GM21515 (cell line): ENCODE data around the gene MYO3B.

Experiments used
- ATAC-seq: cut with Tn5 transposase; IDR thresholded peaks from one replicate; pipeline ENCODE4 v1.9.1; 2021; ENCODE audit not compliant: unreplicated experiment

Gene MYO3B

GRCh38 chr2:170162271-170162632, 15.7 kb upstream of the MYO3B start:
- ATAC-seq, result no peak

- ATAC-seq, result no peak
These were observed 14.4 kb upstream of the MYO3B start for GRCh38 chr2:170163411-170164065.

GRCh38 chr2:170165129-170165528, 12.8 kb upstream of the MYO3B start:
- no peak for ATAC-seq

GRCh38 chr2:170166735-170167134, 11.2 kb upstream of the MYO3B start:
- no peak for ATAC-seq

- no peak for ATAC-seq
These were observed 7.5 kb upstream of the MYO3B start for GRCh38 chr2:170170281-170171040.

GRCh38 chr2:170176212-170176611, 1.7 kb upstream of the MYO3B start:
- no peak for ATAC-seq

- peak; percentile 79 for ATAC-seq
These were observed 2.2 kb downstream of the MYO3B start for GRCh38 chr2:170180031-170180566.

GRCh38 chr2:170181602-170182001, 3.7 kb downstream of the MYO3B start:
- ATAC-seq, result no peak

GRCh38 chr2:170185319-170185718, 7.4 kb downstream of the MYO3B start:
- no peak for ATAC-seq

GRCh38 chr2:170189757-170190156, 11.8 kb downstream of the MYO3B start:
- ATAC-seq, result no peak

- no peak for ATAC-seq
These were observed 12.2 kb downstream of the MYO3B start for GRCh38 chr2:170190172-170190571.

GRCh38 chr2:170191166-170191866, 13.4 kb downstream of the MYO3B start:
- no peak for ATAC-seq

- no peak for ATAC-seq
These were observed 19.0 kb downstream of the MYO3B start for GRCh38 chr2:170196963-170197362.

- no peak for ATAC-seq
These were observed 23.3 kb downstream of the MYO3B start for GRCh38 chr2:170201275-170201674.

- peak; percentile 61 for ATAC-seq
These were observed 23.9 kb downstream of the MYO3B start for GRCh38 chr2:170201734-170202393.

- ATAC-seq, result no peak
These were observed 24.5 kb downstream of the MYO3B start for GRCh38 chr2:170202437-170202836.

GRCh38 chr2:170204298-170204951, 26.5 kb downstream of the MYO3B start:
- no peak for ATAC-seq

GRCh38 chr2:170206246-170206645, 28.3 kb downstream of the MYO3B start:
- no peak for ATAC-seq

GRCh38 chr2:170206805-170207407, 29.0 kb downstream of the MYO3B start:
- no peak for ATAC-seq

- ATAC-seq, result no peak
These were observed 30.0 kb downstream of the MYO3B start for GRCh38 chr2:170207901-170208300.
